Measurements from ENCODE around the gene SCFD2. TPM values are rescaled to one million over a fixed set of nuclear protein-coding genes. Genes with fewer than 3 reads are reported as not detected.

SCFD2 gene
- total and polyA plus RNA-seq, 10 of the 15 experiments (the other 5 are each of a cell fraction or from before 2014, with no cell fraction given): 4.8 to 37.6 (median 24.9) TPM

- ChIA-PET SMC1A (ENCODE audit: uncharacterized antibody, unreplicated experiment) (no interaction called here), CTCF (interaction anchor here (0.9 kb wide), 1 partner anchor 26 kb away, joined by 4 read pairs; no protein-coding TSS in a partner anchor), RAD21 (ENCODE audit: unreplicated experiment) (interaction anchor here (0.8 kb wide), 1 partner anchor 30 kb away, joined by 3 read pairs; no protein-coding TSS in a partner anchor), POLR2A (no interaction called here)
- H3K9ac ChIP-seq (ENCODE audit: control insufficient read depth, insufficient read depth, low read length): no peak overlapping the region
- no peaks in the 10 kb centered on the region for H3K4me1 ChIP-seq (ENCODE audit: control insufficient read depth, insufficient read depth, low read length)
- FAIRE-seq (no peak), DNase-seq (ENCODE audit: low read depth, low spot score) (no peak), ATAC-seq (no peak)
- no peak overlapping the region for H3K27ac ChIP-seq (ENCODE audit: control insufficient read depth, insufficient read depth)
- TF ChIP-seq SP1 (IDR thresholded peaks at IDR 0.05; ENCODE audit: low read depth, low read length): no peak
- TF ChIP-seq MLLT1 (IDR thresholded peaks at IDR 0.05): no peak
- TF ChIP-seq CHD2 (IDR thresholded peaks at IDR 0.05; ENCODE audit: borderline replicate concordance, low read depth, low read length): no peak
- TF ChIP-seq E4F1 (IDR thresholded peaks at IDR 0.05; ENCODE audit: borderline replicate concordance, partially characterized antibody): no peak
- TF ChIP-seq SIN3A (IDR thresholded peaks at IDR 0.05; ENCODE audit: low read depth, low read length): no peak
- no peak for TF ChIP-seq ELK1 (IDR thresholded peaks at IDR 0.05; ENCODE audit: low read depth, low read length)
- TF ChIP-seq TCF3 (IDR thresholded peaks at IDR 0.05; ENCODE audit: borderline replicate concordance, insufficient read depth, low read depth, low read length): no peak
- no peak overlapping the region for H3K4me3 ChIP-seq
- no peaks in the 10 kb centered on the region for H3K79me2 ChIP-seq (ENCODE audit: control insufficient read depth, insufficient read depth, low read length)
- BruUV-seq (replicated peaks): no TSS peak
- H4K20me1 ChIP-seq (ENCODE audit: control insufficient read depth, insufficient read depth): no peaks in the 10 kb centered on the region
- H2AFZ ChIP-seq (ENCODE audit: control insufficient read depth, low read depth, low read length): no peak overlapping the region
- intact Hi-C loops (cut with micrococcal nuclease; ENCODE audit: unreplicated experiment): no loop called here
- no peaks in the 10 kb centered on the region for H3K36me3 ChIP-seq (ENCODE audit: control insufficient read depth in 2 of 2, insufficient read depth in 2 of 2, low read length in 1 of 2)
- no peak overlapping the region for H3K4me2 ChIP-seq (ENCODE audit: control insufficient read depth, insufficient read depth)
- no peaks in the 10 kb centered on the region for H3K27me3 ChIP-seq (replicated peaks in 1 of 2; ENCODE audit: control insufficient read depth in 2 of 2, insufficient read depth in 2 of 2, low read length in 1 of 2)
- H3K9me3 ChIP-seq (replicated peaks; ENCODE audit: control insufficient read depth, insufficient read depth, low read length): no peaks in the 10 kb centered on the region
- WGBS (ENCODE audit: insufficient coverage, insufficient replicate concordance, low lambda C conversion rate, missing lambda C conversion rate): 83% methylated on average over 6 of the region's 6 CpGs
- in situ Hi-C loops (cut with MboI): no loop called here
These were observed 411.2 kb downstream of the SCFD2 start for GRCh38 chr4:52954560-52955170.
